Nucleus accumbens (tissue), 56 donors: ENCODE measurements around the gene TSPEAR.
"Not testable (repeated sequence)": the region's sequence is repeated elsewhere in the genome, so short reads cannot be mapped to it uniquely, and the experiment has no call there.

Experiments used
- DNase-seq, 56 donors: peaks; one replicate each; lab custom pipeline; 2025; lab: John Stamatoyannopoulos, UW

TSPEAR gene

GRCh38 chr21:44657635-44658540 lies 53.5 kb downstream of the TSPEAR start, which contains the start of gene KRTAP12-3:
Gene KRTAP12-3, plus strand, starts transcription at chr21:44657932. Its CDS starts 48 bp downstream, at chr21:44657980.
- no peak for DNase-seq

GRCh38 chr21:44656868-44657267 lies 54.5 kb downstream of the TSPEAR start:
- no peak for DNase-seq

GRCh38 chr21:44654576-44655175 lies 56.7 kb downstream of the TSPEAR start, which contains the start of gene KRTAP12-4:
Gene KRTAP12-4, minus strand, starts transcription at chr21:44654659. Its CDS starts 45 bp downstream, at chr21:44654614.
- DNase-seq = no peak

- no peak for DNase-seq
Observed at GRCh38 chr21:44653656-44654575, 57.5 kb downstream of the TSPEAR start.

DNA sequence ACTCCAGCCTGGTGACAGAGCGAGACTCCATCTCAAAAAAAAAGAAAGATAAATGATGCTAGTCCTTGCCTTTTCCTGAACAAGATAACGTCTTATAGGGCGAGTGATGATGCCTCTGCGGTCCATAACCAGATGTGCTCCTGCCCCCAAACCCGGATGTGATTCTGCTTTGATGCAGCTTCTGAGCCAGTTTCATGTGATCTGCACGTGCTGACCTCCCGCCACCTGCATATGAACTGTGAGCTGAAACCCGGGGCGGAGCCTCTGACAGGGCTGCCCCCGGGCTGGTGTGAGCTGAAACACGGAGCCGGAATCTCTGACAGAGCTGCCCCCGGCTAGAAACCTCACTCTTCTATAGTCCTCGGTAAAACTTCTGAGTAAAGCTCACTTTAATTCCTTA lies 58.2 kb downstream of the TSPEAR start:
- DNase-seq = no peak

DNA sequence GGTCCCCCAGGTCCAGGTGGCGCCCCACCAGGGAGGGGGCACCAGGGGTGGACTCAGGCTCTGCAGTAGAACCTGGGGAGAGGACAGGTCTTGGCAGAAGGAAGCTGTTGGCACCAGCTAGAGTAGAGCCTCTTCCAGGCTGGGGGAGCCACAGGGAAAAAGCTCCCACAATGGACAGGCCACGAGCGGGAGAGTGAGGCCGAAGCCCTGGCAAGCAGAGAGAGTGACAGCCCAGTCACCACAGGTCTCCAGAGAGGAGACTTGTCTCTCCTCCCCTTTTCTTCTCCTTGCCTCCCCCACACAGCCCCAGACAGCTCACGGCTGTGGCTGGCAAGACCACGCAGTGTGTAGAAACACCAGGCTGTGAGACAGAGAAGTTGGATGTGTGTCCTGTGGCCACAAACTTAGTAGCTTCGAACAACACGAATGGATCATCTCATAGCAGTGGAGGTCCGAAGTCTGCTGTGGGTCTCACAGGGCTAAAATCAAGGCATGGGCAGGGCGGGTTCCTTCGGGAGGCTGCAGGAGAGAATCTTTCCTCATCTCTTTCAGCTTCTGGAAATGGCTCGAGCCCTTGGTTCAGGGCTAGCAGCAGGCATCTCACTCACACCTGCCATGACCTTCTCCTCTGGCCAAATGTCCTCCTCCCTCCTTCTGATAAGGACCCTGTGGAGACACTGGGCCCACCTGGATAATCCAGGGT lies 60.2 kb downstream of the TSPEAR start:
- no peak for DNase-seq

- no peak for DNase-seq
Observed at GRCh38 chr21:44650265-44650972, 61.0 kb downstream of the TSPEAR start.

DNA sequence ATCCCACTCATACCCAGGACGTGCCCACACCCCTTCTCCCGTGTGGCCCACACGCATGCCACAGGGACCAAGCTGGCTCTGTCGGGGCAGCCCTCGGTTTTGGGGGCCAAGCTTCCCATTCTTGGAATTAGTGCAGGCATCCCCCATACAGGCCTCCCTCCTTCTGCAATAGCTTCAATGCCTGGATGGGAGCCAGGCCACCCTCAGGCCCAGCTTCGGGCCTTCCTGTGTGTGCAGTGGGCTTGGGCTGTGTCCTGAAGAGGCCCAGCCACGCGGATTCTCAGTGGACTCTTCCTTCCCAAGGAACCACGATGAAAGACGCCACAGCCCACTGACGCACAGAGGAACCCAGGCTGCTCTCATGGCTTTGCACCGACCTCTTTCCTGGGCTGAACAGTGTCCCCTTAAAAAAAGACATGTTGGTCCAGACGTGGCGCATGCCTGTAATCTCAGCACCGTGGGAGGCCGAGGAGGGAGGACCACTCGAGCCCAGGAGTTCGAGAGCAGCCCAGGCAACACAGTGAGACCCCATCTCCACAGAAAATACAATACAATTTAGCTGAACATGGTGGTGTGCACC lies 61.8 kb downstream of the TSPEAR start:
- DNase-seq = no peak

GRCh38 chr21:44648557-44649311 lies 62.6 kb downstream of the TSPEAR start:
- no peak for DNase-seq

GRCh38 chr21:44647222-44647552 lies 64.2 kb downstream of the TSPEAR start:
- DNase-seq = no peak

- not testable (repeated sequence) for DNase-seq
Observed at GRCh38 chr21:44646366-44647221, 64.8 kb downstream of the TSPEAR start, which contains the start of gene KRTAP10-11. Gene KRTAP10-11, plus strand, starts transcription at chr21:44646414. Its CDS starts 45 bp downstream, at chr21:44646459.

DNA sequence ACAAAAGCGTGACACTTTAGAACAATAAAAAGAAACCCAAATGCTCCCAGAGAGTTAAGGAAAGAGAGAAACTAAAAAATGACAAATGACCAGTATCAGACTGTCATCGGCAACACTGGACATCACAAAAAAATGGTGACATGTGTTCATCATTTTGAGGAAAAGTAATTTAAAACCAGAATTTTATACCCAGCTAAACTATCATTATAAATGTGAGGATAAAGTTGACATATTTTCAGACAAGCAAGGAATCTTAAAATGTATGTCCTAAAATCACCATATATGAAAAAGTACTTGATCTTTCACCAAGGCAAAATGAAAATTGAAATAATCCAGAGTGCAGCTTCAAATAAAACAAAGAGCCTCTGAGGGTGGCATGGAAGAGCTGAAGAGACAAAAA lies 66.5 kb downstream of the TSPEAR start:
- no peak for DNase-seq

GRCh38 chr21:44643741-44644310 lies 67.5 kb downstream of the TSPEAR start:
- DNase-seq = no peak

GRCh38 chr21:44640761-44641160 lies 70.6 kb downstream of the TSPEAR start:
- no peak for DNase-seq

- DNase-seq = no peak
Observed at GRCh38 chr21:44639331-44639655, 72.1 kb downstream of the TSPEAR start.

DNA sequence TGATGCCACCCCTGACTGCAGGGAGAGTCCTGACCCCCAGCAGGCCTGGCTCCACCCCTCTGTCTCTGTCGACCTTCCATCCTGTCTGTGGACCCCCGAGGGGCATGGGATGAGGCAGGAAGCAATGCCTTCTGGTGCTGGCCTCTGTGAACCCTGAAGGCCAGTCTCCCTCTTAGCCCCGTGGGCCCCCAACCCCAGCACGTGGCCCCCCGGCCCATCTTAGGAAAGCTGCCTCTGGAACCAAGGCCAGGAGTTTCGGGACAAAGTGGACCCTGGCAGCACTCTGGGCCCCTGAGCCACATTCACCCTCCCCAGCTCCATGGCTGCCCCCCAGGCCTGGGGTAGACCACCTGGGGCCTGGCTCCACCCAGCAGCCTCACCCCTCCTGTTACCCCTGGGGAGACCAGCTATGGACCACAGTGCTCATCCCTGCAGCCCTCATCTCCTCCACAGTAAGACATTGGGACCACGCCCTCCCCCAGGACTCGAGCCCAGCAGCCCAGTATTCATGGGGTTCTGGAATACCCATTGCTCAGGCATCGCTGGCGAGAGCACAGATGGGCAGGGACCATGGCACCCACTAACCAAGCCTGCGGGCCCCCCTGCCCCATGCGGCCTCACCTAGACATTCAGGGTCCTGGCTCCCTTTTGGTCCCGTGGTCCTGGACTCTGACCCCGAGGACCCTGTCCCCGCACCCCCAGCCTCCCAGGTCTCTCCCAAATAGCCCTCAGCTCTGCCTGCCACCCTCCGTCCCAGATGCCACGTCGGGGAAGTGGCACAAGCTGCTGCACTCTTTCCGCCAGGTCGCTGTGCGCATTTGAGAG lies 72.7 kb downstream of the TSPEAR start:
- not testable (repeated sequence) for DNase-seq
